ELF-1 (cell line): ENCODE measurements around the gene MGAT3.
"Not testable (repeated sequence)": the region's sequence is repeated elsewhere in the genome, so short reads cannot be mapped to it uniquely, and the experiment has no call there.

Experiments used
- DNase-seq: peaks from one replicate; pipeline ENCODE4 v3.0.0-alpha.2; 2016; ENCODE audit warnings: low read depth, low spot score

Gene MGAT3

GRCh38 chr22:39513791-39514190 lies 57.0 kb downstream of the MGAT3 start:
- DNase-seq: no peak

- DNase-seq: peak; percentile 66
These were observed 57.7 kb downstream of the MGAT3 start for GRCh38 chr22:39514373-39514973.

- DNase-seq: peak; percentile 32
These were observed 58.6 kb downstream of the MGAT3 start for GRCh38 chr22:39515266-39516050.

- DNase-seq: no peak
These were observed 60.7 kb downstream of the MGAT3 start for GRCh38 chr22:39517470-39517869.

GRCh38 chr22:39518144-39518786 lies 61.5 kb downstream of the MGAT3 start:
- DNase-seq: peak; percentile 23

- DNase-seq: no peak
These were observed 62.3 kb downstream of the MGAT3 start for GRCh38 chr22:39518996-39519680.

- peak; percentile 99 for DNase-seq
These were observed 62.9 kb downstream of the MGAT3 start for GRCh38 chr22:39519681-39520225.

- peak; percentile 56 for DNase-seq
These were observed 63.7 kb downstream of the MGAT3 start, which contains the start of gene ATF4 for GRCh38 chr22:39520226-39521105. ATF4 (plus strand) TSS chr22:39520562; CDS start chr22:39521446, 884 bp downstream.

GRCh38 chr22:39521106-39521885 lies 64.5 kb downstream of the MGAT3 start:
- not testable (repeated sequence) for DNase-seq

- not testable (repeated sequence) for DNase-seq
These were observed 65.3 kb downstream of the MGAT3 start for GRCh38 chr22:39522091-39522490.

GRCh38 chr22:39522567-39523300 lies 65.9 kb downstream of the MGAT3 start:
- no peak for DNase-seq

GRCh38 chr22:39524089-39524752 lies 67.4 kb downstream of the MGAT3 start:
- peak; percentile 34 for DNase-seq

- DNase-seq: peak; percentile 21
These were observed 68.2 kb downstream of the MGAT3 start for GRCh38 chr22:39524753-39525657.

GRCh38 chr22:39525658-39525975 lies 68.8 kb downstream of the MGAT3 start:
- DNase-seq: peak; percentile 18

- DNase-seq: peak; percentile 27
These were observed 69.9 kb downstream of the MGAT3 start for GRCh38 chr22:39526736-39527171.

- peak; percentile 62 for DNase-seq
These were observed 70.7 kb downstream of the MGAT3 start for GRCh38 chr22:39527481-39527961.

- DNase-seq: peak; percentile 94
These were observed 71.4 kb downstream of the MGAT3 start for GRCh38 chr22:39528080-39528661.
